Measurements from ENCODE around the gene ZNF775.
"Not testable (repeated sequence)": the region's sequence is repeated elsewhere in the genome, so short reads cannot be mapped to it uniquely, and the experiment has no call there.

The ZNF775 gene

GRCh38 chr7:150381785-150382122, 2.6 kb downstream of the ZNF775 start:
- DNase-seq (ENCODE audit: low read depth in 2 of 3, low spot score in 2 of 3) = no peak

- DNase-seq (ENCODE audit: low read depth in 2 of 3, low spot score in 2 of 3) = no peak
These were observed 3.2 kb downstream of the ZNF775 start for GRCh38 chr7:150382123-150382843.

- no peak for DNase-seq (ENCODE audit: low read depth in 2 of 3, low spot score in 2 of 3)
These were observed 3.7 kb downstream of the ZNF775 start for GRCh38 chr7:150382844-150383225.

- no peak for DNase-seq (ENCODE audit: low read depth in 2 of 3, low spot score in 2 of 3)
These were observed 4.7 kb downstream of the ZNF775 start for GRCh38 chr7:150383710-150384397.

- DNase-seq (ENCODE audit: low read depth in 2 of 3, low spot score in 2 of 3) = no peak
These were observed 5.5 kb downstream of the ZNF775 start for GRCh38 chr7:150384406-150385301.

- DNase-seq (ENCODE audit: low read depth in 2 of 3, low spot score in 2 of 3) = no peak
These were observed 6.2 kb downstream of the ZNF775 start for GRCh38 chr7:150385302-150385723.

GRCh38 chr7:150385884-150386283, 6.8 kb downstream of the ZNF775 start:
- DNase-seq (ENCODE audit: low read depth in 2 of 3, low spot score in 2 of 3) = not testable (repeated sequence)

GRCh38 chr7:150388306-150388705, 9.2 kb downstream of the ZNF775 start:
- no peak for DNase-seq (ENCODE audit: low read depth in 2 of 3, low spot score in 2 of 3)

GRCh38 chr7:150388709-150389531, 9.8 kb downstream of the ZNF775 start:
- DNase-seq (ENCODE audit: low read depth in 2 of 3, low spot score in 2 of 3) = no peak

- no peak for DNase-seq (ENCODE audit: low read depth in 2 of 3, low spot score in 2 of 3)
These were observed 10.3 kb downstream of the ZNF775 start for GRCh38 chr7:150389532-150389816.

- no peak for DNase-seq (ENCODE audit: low read depth in 2 of 3, low spot score in 2 of 3)
These were observed 11.1 kb downstream of the ZNF775 start for GRCh38 chr7:150390205-150390604.

GRCh38 chr7:150393325-150393724, 14.2 kb downstream of the ZNF775 start:
- DNase-seq (ENCODE audit: low read depth in 2 of 3, low spot score in 2 of 3) = no peak

GRCh38 chr7:150396426-150396825, 17.3 kb downstream of the ZNF775 start:
- no peak for DNase-seq (ENCODE audit: low read depth in 2 of 3, low spot score in 2 of 3)

- no peak for DNase-seq (ENCODE audit: low read depth in 2 of 3, low spot score in 2 of 3)
These were observed 17.7 kb downstream of the ZNF775 start for GRCh38 chr7:150396851-150397260.

GRCh38 chr7:150397346-150398107, 18.4 kb downstream of the ZNF775 start:
- no peak for DNase-seq (ENCODE audit: low read depth in 2 of 3, low spot score in 2 of 3)

GRCh38 chr7:150398108-150398964, 19.2 kb downstream of the ZNF775 start:
- DNase-seq (ENCODE audit: low read depth in 2 of 3, low spot score in 2 of 3) = no peak

- DNase-seq (ENCODE audit: low read depth in 2 of 3, low spot score in 2 of 3) = no peak
These were observed 19.8 kb downstream of the ZNF775 start for GRCh38 chr7:150398965-150399320.

GRCh38 chr7:150399421-150400007, 20.4 kb downstream of the ZNF775 start:
- DNase-seq (ENCODE audit: low read depth in 2 of 3, low spot score in 2 of 3) = no peak
